Ishikawa (cell line): ENCODE results near the gene GPER1.

Experiments
- CREB1 ChIP-seq: IDR thresholded peaks from 2 replicates; pipeline ENCODE4 v1.6.1; 2012; ENCODE audit warnings: low read depth
- EGR1 ChIP-seq: IDR thresholded peaks from 2 replicates; pipeline ENCODE4 v1.6.1; 2012
- EP300 ChIP-seq: IDR thresholded peaks from 2 replicates; pipeline ENCODE4 v1.6.1; 2012; ENCODE audit warnings: borderline replicate concordance
- FOXM1 ChIP-seq: IDR thresholded peaks from 2 replicates; pipeline ENCODE4 v1.6.1; 2012; ENCODE audit warnings: low read depth, borderline replicate concordance
- MAX ChIP-seq: IDR thresholded peaks from 2 replicates; pipeline ENCODE4 v1.6.1; 2012
- NFIC ChIP-seq: IDR thresholded peaks from 2 replicates; pipeline ENCODE4 v1.6.1; 2012
- RAD21 ChIP-seq: IDR thresholded peaks from 2 replicates; pipeline ENCODE4 v1.6.1; 2012; ENCODE audit warnings: low read depth
- TAF1 ChIP-seq: IDR thresholded peaks from 2 replicates; pipeline ENCODE4 v1.6.1; 2012; ENCODE audit warnings: low read depth, mild to moderate bottlenecking
- TCF12 ChIP-seq: IDR thresholded peaks from 2 replicates; pipeline ENCODE4 v1.6.1; 2012; ENCODE audit warnings: low read depth
- TEAD4 ChIP-seq: IDR thresholded peaks from 2 replicates; pipeline ENCODE4 v1.6.1; 2012
- USF1 ChIP-seq: IDR thresholded peaks from 2 replicates; pipeline ENCODE4 v1.6.1; 2012

- TF ChIP-seq MAX (no peak), TEAD4 (no peak), TAF1 (no peak), NFIC (no peak), CREB1 (no peak), RAD21 (no peak), FOXM1 (no peak), EP300 (no peak), EGR1 (no peak), TCF12 (no peak), USF1 (no peak)
Measured at GRCh38 chr7:1083729-1084657, 3.9 kb upstream of the GPER1 start.
